ENCODE results near the gene IMPG1. TPM values are rescaled to one million over a fixed set of nuclear protein-coding genes. Genes with fewer than 3 reads are reported as not detected.
A peak's percentile ranks its signal among the peaks of the same experiment; 100 is the strongest.

IMPG1 gene
- total RNA-seq, 1 donor from 2014 or later: 0.51 TPM

DNA sequence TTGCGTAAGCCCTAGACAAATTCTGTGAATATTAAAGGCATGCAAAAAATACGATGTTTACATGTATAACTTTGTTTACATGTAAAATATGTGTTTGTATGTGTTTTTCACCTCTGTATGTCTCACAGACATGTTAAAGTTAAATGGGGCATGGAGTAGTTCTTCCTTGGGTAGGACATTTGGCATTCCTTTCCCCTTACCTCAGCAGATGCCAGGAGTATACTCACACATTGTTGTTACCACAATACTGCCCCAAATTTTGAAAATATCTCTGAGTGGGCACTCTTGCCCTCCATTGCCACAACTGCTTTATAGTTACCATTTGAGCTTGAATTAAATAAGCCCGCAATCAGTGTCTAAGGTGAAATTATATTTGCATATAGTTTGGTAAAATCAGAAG is 175.9 kb downstream of the IMPG1 start:
- Mint-ChIP-seq H3K27me3 (ENCODE audit: unreplicated experiment) (no peaks in the 10 kb centered on the region), H3K4me3 (ENCODE audit: unreplicated experiment) (no peak overlapping the region), H3K27ac (ENCODE audit: unreplicated experiment) (no peak overlapping the region), H3K4me1 (ENCODE audit: low read depth, unreplicated experiment) (peaks cover 5% of the 10 kb centered on the region), H3K9me3 (ENCODE audit: unreplicated experiment) (peaks cover 1% of the 10 kb centered on the region), H3K36me3 (ENCODE audit: unreplicated experiment) (no peaks in the 10 kb centered on the region)
- DNase-seq: no peak
- TF ChIP-seq, protein P1, sequence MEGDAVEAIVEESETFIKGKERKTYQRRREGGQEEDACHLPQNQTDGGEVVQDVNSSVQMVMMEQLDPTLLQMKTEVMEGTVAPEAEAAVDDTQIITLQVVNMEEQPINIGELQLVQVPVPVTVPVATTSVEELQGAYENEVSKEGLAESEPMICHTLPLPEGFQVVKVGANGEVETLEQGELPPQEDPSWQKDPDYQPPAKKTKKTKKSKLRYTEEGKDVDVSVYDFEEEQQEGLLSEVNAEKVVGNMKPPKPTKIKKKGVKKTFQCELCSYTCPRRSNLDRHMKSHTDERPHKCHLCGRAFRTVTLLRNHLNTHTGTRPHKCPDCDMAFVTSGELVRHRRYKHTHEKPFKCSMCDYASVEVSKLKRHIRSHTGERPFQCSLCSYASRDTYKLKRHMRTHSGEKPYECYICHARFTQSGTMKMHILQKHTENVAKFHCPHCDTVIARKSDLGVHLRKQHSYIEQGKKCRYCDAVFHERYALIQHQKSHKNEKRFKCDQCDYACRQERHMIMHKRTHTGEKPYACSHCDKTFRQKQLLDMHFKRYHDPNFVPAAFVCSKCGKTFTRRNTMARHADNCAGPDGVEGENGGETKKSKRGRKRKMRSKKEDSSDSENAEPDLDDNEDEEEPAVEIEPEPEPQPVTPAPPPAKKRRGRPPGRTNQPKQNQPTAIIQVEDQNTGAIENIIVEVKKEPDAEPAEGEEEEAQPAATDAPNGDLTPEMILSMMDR (IDR thresholded peaks at IDR 0.05; ENCODE audit: partially characterized antibody, unreplicated experiment): no peak

DNA sequence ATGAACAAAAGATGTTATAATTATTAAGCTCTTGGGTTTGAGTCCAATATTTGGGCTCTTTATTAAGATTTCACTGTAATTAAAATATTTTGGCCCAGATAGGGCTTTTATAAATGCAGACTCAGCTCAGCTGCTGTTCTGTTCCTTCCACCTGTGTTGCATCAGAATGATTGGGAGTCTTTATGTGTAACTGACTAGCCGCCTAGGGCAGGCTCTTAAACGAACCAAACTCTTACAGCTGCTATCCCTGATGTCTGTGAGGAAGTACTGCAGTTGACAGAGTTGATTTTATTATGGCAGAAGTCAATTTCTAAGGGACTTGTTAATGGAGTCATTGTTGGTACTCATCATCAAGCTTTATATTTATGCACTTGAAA is 178.7 kb downstream of the IMPG1 start:
- Mint-ChIP-seq H3K4me1 (ENCODE audit: low read depth, unreplicated experiment) (peaks cover 5% of the 10 kb centered on the region), H3K9me3 (ENCODE audit: unreplicated experiment) (no peaks in the 10 kb centered on the region), H3K27me3 (ENCODE audit: unreplicated experiment) (no peaks in the 10 kb centered on the region), H3K4me3 (ENCODE audit: unreplicated experiment) (no peak overlapping the region), H3K36me3 (ENCODE audit: unreplicated experiment) (no peaks in the 10 kb centered on the region), H3K27ac (ENCODE audit: unreplicated experiment) (peak overlapping the region; percentile 5)
- TF ChIP-seq, protein P1 (IDR thresholded peaks at IDR 0.05; ENCODE audit: partially characterized antibody, unreplicated experiment): no peak
- no peak for DNase-seq

DNA sequence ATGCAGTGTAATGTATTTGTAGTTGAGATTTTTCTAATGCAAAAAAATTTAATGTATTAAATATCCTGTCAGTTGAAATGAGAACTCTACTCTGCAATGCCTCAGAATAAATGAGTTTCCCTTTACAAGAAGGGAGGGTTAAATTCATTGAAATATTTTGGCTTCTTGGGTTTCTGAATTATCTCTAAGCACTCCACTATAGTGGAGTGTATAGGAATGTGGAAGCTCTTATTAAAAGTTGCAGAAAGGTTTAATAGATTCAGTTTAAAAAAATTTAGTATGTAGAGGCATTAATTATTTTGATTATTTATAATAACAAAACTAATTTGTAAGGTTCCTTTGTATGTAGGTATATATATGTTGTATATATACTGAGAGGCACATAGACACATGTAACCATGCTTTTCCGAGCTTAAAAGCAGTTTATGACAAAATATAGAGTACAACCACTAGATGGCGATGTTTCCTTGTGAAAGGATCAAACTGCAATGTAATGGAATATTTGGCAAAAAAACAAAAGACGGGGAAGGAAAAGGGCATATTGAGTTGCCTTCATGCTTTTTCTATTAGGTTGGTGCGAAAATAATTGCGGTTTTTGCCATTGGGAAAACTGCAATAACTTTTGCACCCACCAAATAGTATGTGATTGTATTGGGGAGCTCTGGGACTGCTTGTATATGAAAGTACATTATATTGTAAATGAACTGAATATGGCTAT is 179.2 kb downstream of the IMPG1 start:
- H3K9me3 Mint-ChIP-seq (ENCODE audit: unreplicated experiment): no peaks in the 10 kb centered on the region
- no peaks in the 10 kb centered on the region for H3K36me3 Mint-ChIP-seq (ENCODE audit: unreplicated experiment)
- no peaks in the 10 kb centered on the region for H3K27me3 Mint-ChIP-seq (ENCODE audit: unreplicated experiment)
- TF ChIP-seq, protein P1 (IDR thresholded peaks at IDR 0.05; ENCODE audit: partially characterized antibody, unreplicated experiment): peak; percentile 92
- H3K4me3 Mint-ChIP-seq (ENCODE audit: unreplicated experiment): no peak overlapping the region
- no peak for DNase-seq
- H3K4me1 Mint-ChIP-seq (ENCODE audit: low read depth, unreplicated experiment): peaks cover 5% of the 10 kb centered on the region
- H3K27ac Mint-ChIP-seq (ENCODE audit: unreplicated experiment): no peak overlapping the region

DNA sequence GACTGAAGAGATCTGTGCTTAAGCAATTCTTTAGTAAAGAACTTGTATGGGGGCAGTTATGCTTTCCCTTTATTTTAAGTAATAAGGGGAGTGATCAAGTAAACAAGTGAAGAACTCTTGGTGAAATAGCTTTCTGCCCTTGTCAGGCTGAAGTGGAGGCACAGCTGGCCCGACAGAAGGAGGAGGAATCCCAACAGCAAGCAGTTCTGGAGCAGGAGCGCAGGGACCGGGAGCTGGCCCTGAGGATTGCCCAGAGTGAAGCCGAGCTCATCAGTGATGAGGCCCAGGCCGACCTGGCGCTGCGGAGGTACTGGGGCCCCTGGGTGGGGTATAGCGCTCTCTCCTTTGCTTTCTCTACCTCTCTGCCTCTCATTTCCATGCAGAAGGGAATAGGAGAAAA is 180.1 kb downstream of the IMPG1 start:
- Mint-ChIP-seq H3K9me3 (ENCODE audit: unreplicated experiment) (no peaks in the 10 kb centered on the region), H3K4me1 (ENCODE audit: low read depth, unreplicated experiment) (peaks cover 5% of the 10 kb centered on the region), H3K27me3 (ENCODE audit: unreplicated experiment) (no peaks in the 10 kb centered on the region), H3K4me3 (ENCODE audit: unreplicated experiment) (no peak overlapping the region), H3K27ac (ENCODE audit: unreplicated experiment) (peak overlapping the region; percentile 0), H3K36me3 (ENCODE audit: unreplicated experiment) (no peaks in the 10 kb centered on the region)
- DNase-seq: peak; percentile 31
- TF ChIP-seq, protein P1 (IDR thresholded peaks at IDR 0.05; ENCODE audit: partially characterized antibody, unreplicated experiment): no peak

DNA sequence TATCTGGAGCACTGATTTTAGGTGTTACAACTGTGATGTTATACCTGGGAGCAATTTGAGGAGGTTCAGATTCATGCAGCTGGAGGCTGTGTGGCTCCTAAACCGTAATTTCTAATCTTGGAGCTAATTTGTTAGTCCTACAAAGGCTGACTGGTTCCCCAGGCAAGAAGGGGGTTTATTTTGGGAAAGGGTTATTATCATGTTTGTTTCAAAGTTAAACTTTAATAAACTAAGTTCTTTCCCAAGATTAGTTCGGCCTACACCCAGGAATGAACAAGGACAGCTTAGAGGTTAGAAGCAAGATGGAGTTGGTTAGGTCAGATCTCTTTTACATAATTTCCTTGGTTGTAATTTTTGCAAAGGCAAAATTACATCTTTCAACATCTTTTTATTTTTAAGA is 187.6 kb downstream of the IMPG1 start:
- H3K36me3 Mint-ChIP-seq (ENCODE audit: unreplicated experiment): peaks cover 6% of the 10 kb centered on the region
- no peak overlapping the region for H3K27ac Mint-ChIP-seq (ENCODE audit: unreplicated experiment)
- no peaks in the 10 kb centered on the region for H3K4me1 Mint-ChIP-seq (ENCODE audit: low read depth, unreplicated experiment)
- no peaks in the 10 kb centered on the region for H3K9me3 Mint-ChIP-seq (ENCODE audit: unreplicated experiment)
- TF ChIP-seq, protein P1 (IDR thresholded peaks at IDR 0.05; ENCODE audit: partially characterized antibody, unreplicated experiment): no peak
- no peak overlapping the region for H3K4me3 Mint-ChIP-seq (ENCODE audit: unreplicated experiment)
- no peak for DNase-seq
- H3K27me3 Mint-ChIP-seq (ENCODE audit: unreplicated experiment): no peaks in the 10 kb centered on the region

All from glutamatergic neuron (in vitro differentiated cells).